HEK293T (cell line): ENCODE data around the gene ZNF497.

Source experiments
- ARNT ChIP-seq: fragments of 450-650 bp; IDR thresholded peaks from 2 replicates; pipeline ENCODE4 v1.6.1; 2017; ENCODE audit warnings: mild to moderate bottlenecking
- FOXA1 ChIP-seq: fragments of 450-650 bp; IDR thresholded peaks from 2 replicates; pipeline ENCODE4 v1.6.1; 2016; ENCODE audit warnings: mild to moderate bottlenecking
- FOXK2 ChIP-seq: fragments of 450-650 bp; IDR thresholded peaks from 2 replicates; pipeline ENCODE4 v1.6.1; 2016; ENCODE audit warnings: mild to moderate bottlenecking
- FOXM1 ChIP-seq: fragments of 450-650 bp; IDR thresholded peaks from 2 replicates; pipeline ENCODE4 v1.6.1; 2017; ENCODE audit warnings: mild to moderate bottlenecking, borderline replicate concordance
- HDGF ChIP-seq: fragments of 450-650 bp; IDR thresholded peaks from 2 replicates; pipeline ENCODE4 v1.6.1; 2017; ENCODE audit warnings: antibody characterized with exemption, borderline replicate concordance
- L3MBTL2 ChIP-seq: fragments of 450-650 bp; conservative IDR thresholded peaks from 2 replicates; pipeline ENCODE4 v1.6.1; 2016; ENCODE audit warnings: mild to moderate bottlenecking
- LEF1 ChIP-seq: fragments of 450-650 bp; IDR thresholded peaks from 2 replicates; pipeline ENCODE4 v1.6.1; 2017; ENCODE audit warnings: mild to moderate bottlenecking, borderline replicate concordance
- SP1 ChIP-seq: fragments of 450-650 bp; IDR thresholded peaks from 2 replicates; pipeline ENCODE4 v1.6.1; 2017
- SUZ12 ChIP-seq: fragments of 450-650 bp; IDR thresholded peaks from 2 replicates; pipeline ENCODE4 v1.6.1; 2016; ENCODE audit warnings: mild to moderate bottlenecking
- TARDBP ChIP-seq: fragments of 450-650 bp; IDR thresholded peaks from 2 replicates; pipeline ENCODE4 v1.6.1; 2016
- ZNF384 ChIP-seq: fragments of 450-650 bp; IDR thresholded peaks from 2 replicates; pipeline ENCODE4 v1.6.1; 2016
- TF ChIP-seq, protein P1 (sequence below): fragments of 450-650 bp; IDR thresholded peaks from 2 replicates; pipeline ENCODE4 v1.6.1; 2016

DNA sequence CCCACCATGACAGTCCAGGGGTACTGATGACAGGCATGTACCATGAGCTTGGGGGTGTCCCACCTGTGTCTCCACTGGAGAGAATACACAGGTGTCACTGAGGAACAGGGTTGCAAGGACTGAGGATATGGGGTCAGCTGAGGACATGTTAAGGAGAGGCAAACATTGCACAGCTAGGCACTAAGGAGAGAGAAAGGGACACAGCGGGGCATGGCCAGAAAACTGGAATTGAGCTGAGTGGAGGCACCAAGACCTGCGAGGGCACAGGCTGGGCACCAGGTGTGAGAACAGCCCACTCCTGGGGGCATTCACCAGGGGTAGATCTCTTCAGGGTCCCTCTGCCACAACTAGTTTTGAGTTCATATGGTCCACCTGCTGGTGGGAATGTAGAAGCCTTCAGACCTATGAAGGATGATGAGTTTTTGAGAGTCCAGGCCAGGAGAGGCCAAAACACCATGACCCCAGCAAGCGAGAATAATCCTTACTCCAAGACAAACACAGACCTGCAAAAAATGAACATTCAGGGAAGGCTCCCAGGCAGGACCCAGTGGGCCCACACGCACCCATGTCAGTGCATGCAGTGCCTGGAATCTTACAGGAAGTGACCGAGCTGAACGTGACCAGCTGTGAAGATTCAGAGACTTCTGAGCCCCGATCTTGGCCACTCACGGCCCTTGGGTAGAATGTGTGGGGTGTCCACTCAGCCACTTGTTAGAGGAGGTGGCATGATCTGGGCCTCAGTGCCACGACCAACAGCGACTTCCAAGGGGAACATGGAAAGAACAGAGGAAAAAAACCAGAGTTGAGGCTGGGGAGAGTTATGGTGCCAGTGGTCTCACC is 44.5 kb upstream of the ZNF497 start:
- TF ChIP-seq SP1 (no peak), HDGF (no peak), ZNF384 (no peak), FOXK2 (no peak), SUZ12 (no peak), FOXM1 (no peak), FOXA1 (no peak), ARNT (no peak), LEF1 (no peak), L3MBTL2 (no peak), TARDBP (no peak)
- TF ChIP-seq, protein P1, sequence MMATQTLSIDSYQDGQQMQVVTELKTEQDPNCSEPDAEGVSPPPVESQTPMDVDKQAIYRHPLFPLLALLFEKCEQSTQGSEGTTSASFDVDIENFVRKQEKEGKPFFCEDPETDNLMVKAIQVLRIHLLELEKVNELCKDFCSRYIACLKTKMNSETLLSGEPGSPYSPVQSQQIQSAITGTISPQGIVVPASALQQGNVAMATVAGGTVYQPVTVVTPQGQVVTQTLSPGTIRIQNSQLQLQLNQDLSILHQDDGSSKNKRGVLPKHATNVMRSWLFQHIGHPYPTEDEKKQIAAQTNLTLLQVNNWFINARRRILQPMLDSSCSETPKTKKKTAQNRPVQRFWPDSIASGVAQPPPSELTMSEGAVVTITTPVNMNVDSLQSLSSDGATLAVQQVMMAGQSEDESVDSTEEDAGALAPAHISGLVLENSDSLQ = no peak
